ENCODE data around the gene GPATCH4.
A peak's percentile ranks its signal among the peaks of the same experiment; 100 is the strongest.
"Not testable (repeated sequence)": the region's sequence is repeated elsewhere in the genome, so short reads cannot be mapped to it uniquely, and the experiment has no call there.

GPATCH4 gene

DNA sequence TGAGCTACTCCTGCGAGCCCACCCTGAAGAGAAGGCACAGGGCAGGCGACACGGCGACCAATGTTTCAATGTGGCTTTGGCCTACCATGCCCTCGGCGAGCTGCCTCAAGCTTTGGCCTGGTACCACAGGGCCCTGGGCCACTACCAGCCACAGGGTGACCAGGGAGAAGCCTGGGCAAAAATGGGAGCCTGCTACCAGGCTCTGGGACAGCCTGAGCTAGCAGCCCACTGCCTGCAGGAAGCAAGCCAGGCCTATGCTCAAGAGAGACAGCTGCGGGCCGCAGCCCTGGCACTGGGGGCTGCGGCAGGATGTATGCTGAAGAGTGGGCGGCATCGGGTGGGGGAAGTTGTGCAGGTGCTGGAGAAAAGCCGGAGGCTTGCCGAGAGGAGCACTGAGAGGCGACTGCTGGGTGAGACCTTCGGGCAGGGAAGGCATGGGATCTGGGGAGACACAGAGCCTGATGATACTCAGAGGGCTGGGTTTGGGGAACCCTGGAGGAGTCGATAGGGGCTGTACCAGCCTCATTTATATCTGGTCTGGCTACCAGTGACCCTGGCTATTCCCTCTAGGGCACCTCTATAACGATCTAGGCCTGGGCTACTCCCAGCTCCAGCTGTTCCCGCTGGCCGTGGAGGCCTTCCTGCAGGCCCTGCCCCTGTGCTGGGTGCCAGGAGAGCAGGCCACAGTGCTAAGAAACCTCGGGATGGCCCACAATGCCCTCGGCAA is 19.5 kb downstream of the GPATCH4 start:
- FAIRE-seq (no peak), DNase-seq (ENCODE audit: low spot score) (no peak)

DNA sequence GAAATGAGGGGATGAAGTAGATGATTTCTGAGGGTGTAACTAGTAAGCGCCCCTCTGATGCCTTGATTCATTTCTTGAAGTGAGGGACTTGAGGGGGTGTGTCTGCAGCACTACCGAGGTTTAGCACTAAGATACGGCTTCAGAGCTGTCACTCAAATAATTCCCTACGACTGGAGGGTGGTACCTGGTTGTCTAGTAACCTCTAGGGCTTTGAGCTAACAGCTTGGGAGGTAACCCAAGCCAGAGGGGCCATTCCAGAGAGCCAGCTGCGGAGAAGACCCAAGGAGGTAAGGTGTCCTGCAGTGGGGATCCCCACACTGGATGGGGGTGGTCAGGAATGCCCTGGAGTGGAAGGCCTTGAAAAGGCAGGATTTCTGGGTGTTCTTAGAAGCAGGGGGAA is 21.8 kb downstream of the GPATCH4 start, which contains the start of gene TTC24:
TSS of gene TTC24 (plus strand) at position 252 of the 400 bp plus-strand sequence. CDS start 1,642 bp downstream, outside the sequence.
- no peak for DNase-seq (ENCODE audit: low spot score)
- no peak for FAIRE-seq

DNA sequence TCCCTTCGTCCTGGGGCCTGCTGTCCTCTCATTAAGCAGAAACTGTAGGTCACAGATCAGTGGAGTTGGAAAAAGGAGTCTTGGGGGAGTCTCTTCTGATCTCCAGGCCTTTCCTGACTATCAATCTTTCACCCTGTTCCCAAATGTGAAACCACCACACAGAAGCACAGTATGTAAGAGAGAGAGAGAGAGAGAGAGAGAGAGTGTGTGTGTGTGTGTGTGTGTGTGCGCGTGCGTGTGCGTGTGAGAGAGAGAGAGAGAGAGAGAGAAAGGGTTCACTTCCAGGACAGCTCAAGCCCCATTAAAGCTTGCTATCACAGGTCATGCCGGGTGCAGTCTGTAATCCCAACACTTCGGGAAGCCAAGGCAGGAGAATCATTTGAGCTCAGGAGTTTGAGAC is 23.2 kb downstream of the GPATCH4 start:
- no peak for DNase-seq (ENCODE audit: low spot score)
- no peak for FAIRE-seq

DNA sequence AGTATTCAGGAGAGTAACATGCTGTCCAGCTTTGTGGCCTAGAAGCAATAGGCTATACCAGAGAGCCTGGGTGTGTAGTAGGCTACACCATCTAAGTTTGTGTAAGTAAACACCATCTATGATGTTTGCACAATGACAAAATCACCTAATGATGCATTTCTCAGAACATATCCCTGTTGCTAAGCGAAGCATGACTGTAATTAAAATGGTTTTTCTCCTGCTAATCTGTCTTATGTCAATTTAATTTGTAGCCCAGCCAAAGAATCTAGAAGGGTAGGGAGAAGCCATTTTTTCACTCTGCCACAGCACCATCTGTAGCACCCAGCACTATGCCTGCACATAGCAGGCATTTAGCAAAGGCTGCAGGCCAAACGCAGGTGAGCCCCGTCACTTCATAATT is 23.7 kb downstream of the GPATCH4 start:
- FAIRE-seq (no peak), DNase-seq (ENCODE audit: low spot score) (no peak)

DNA sequence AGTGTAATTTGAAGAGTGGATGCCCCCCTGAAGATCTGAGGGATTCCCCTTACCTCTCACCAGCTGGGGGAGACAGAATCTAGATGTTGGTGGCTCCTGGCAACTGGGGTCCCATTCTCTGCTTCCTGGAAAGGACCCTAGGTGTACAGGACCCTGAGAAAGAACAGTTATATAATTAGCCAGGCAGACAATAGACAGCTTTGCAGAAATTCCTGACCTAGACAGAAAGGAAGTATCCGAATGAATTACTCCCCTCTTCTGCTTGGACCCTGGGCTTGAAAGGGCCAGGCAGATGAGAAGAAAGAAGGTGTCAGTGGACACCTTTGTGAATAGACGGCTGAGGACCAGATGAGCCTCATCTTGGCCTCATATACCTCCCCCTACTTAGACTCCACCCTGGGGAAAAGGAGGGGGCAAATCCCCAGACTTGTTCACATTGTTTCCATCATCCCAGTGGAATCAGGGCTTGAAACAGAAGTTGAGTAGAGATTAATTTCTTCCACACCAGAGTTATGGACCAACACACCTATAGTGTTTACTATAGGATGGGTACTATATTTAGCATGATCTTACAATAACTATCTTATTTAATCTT is 27.1 kb downstream of the GPATCH4 start:
- no peak for DNase-seq (ENCODE audit: low spot score)
- no peak for FAIRE-seq

DNA sequence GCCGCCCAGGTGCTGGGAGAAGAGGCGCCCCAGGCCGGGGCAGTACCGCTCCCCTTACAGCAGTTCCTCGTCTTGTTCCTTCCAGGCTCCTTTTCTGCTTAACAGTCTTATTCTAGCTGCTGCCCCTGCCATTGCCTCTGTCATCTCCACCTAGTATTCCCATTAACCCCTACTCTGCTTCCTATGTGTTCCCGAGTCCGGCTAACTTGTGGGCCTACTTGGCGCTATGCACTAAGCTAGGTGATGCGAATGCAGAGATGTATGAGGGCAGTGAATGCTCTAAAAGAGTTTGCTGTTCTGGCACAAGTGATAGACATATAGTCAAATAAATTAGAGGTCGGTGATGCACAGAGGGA is 28.6 kb downstream of the GPATCH4 start:
- no peak for FAIRE-seq

DNA sequence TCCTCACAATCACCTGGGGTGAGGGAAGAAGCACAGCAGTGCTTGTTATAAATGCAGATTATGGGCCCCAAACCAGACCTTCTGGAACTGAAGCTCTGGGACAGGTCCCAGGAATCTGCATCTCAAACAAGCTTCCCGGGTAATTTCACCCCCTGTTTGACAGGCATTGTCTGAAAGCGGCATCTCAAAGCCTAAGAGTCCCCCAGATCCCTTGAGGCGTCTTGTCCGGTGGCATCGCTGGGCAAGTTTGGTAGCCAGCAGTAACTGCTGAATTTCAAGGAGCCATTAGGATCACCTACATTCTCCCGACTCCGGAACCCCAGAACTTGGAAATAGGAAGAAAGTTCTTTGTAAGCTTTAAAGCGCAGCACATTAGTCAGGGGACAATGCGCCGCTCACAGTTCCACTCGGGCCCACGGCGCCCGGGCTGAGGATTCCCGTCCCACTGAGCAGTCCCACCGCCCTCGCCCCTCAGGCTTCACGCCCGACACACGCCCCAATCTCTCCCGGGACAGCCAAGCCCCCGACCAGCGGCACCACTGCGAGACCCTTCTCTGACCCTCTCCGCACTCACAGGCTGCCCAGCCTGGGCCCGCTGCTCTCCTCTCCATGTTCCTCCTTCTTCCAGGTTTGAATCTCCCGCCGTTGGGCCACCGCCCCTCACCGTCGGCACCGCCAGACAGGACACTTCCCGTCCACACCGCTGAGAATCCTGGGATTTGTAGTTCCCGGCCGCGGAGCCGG is 29.2 kb downstream of the GPATCH4 start, which contains the start of gene IQGAP3:
TSS of gene IQGAP3 (minus strand) at position 647 of the 744 bp plus-strand sequence. CDS start at position 611, 36 bp downstream.
- DNase-seq (ENCODE audit: low spot score) (peak; percentile 97), FAIRE-seq (no peak)

More for the DNA sequence above, 28.6 kb downstream of the GPATCH4 start:
- DNase-seq (ENCODE audit: low spot score) = no peak

DNA sequence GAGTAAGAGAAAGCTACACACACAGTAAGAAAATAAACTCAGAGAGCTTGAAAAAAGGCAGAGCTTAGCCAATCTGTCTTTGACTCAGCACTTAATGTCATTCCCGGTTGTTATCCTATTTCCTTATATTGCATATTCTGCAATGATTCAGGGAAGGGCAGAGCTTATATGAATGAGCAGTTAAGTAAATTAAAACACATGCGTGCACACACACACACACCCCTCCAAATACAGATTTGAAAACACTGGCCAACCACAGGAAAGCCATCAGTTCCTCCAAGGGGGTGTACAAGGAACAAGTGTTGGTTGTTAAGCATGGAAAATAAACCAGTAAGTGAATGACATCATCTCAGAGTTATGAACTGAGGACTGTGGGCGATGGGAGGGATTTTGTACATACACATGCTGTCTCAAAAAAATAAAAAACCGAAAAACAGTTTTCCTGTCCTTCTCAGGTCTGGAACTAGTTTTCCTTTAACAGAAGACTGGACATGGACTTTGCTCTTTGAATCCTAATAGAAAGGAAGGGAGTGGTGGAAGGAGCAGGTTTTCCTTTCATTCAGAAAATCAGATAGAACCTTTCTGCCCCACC is 29.9 kb downstream of the GPATCH4 start:
- DNase-seq (ENCODE audit: low spot score) = peak; percentile 72
- no peak for FAIRE-seq

DNA sequence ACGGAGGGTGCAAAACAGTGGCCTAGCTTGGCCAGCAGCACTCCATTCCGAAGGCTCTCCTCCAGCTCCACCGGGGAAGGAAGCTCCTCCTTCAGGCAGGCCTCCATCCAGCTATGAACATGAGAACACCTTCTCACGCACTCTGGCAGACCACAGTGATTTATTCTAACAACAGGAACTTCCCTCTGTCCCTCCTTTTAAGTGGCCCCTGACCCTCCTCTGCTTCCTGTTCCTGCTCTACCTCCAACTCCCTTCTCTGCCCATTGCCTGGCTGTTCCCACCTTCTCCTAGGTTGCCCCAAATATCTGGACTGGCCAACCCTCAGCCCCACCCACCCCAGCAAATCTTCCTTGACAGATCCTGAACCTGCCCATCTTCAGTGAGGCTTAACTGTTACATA is 34.8 kb downstream of the GPATCH4 start:
- FAIRE-seq (no peak), DNase-seq (ENCODE audit: low spot score) (no peak)

DNA sequence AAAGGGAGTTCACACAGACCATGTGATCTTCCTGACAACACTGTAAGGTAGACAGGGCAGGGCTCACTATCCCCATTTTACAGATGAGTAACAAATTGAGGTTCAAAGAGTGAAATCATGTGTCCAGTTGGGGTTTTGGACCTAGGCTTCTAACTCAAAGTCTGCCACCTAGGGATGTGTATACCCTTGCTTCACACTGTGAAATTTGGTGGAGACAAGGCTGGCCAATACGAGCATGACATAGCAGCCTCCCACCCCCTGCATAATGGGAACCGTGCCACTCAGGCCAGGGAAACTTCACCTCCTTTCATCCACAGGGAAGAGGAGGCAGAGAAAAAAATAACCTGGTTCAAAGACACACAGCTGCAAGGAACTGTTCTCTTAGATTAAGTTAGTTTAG is 35.8 kb downstream of the GPATCH4 start:
- DNase-seq (ENCODE audit: low spot score) (no peak), FAIRE-seq (no peak)

DNA sequence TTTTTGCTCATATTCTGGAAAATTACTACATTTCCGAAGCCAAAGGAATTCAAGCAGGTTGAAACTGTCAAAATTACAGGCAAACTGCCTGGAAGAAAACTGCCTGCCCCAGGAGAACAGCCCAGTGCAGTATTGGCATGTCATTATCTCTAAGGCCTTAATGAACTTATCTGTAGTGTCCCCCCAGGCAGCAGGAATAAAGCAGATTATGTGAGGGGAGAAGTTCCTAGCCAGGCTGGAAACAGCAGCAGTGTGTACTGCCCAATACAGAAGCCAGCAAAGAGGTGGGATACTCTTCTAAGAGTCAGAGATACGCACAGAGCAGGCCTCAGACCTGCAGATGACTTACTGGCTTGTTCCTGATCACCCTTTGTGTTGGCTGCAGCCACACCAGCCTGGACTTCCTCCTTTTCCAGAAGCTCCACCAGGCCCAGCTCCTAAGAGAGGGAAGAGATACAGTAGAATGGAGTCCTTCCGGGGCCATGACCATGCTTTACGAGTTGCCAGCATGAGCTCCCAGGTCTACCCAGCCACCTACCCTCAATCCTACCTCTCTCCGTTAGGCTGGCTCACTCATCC is 40.6 kb downstream of the GPATCH4 start:
- DNase-seq (ENCODE audit: low spot score) = no peak
- FAIRE-seq = no peak

DNA sequence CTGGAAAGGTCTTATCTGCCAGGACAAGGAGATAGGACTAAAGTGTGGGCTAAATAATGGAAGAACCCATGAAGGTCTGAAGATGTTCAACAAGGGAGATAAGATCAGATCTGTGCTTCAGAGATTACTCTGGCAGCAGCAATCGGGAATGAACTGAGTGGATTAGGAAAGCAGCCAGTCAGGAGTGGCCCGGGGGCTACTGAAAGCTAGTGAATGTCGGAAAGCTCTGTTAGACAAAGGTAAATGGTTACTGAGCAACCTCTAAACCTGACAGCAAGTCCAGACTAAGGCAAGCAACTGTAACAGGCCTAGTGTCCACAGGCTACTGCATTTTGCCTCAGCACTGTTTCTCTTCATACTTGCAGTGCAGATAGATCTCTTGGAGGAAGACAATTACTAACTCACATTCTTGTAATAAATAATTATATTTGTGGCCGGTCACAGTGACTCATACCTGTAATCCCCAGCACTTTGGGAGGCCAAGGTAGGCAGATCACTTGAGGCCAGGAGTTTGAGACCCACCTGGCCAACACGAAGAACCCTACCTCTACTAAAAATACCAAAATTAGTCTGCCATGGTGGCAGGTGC is 41.4 kb downstream of the GPATCH4 start:
- no peak for DNase-seq (ENCODE audit: low spot score)
- no peak for FAIRE-seq

DNA sequence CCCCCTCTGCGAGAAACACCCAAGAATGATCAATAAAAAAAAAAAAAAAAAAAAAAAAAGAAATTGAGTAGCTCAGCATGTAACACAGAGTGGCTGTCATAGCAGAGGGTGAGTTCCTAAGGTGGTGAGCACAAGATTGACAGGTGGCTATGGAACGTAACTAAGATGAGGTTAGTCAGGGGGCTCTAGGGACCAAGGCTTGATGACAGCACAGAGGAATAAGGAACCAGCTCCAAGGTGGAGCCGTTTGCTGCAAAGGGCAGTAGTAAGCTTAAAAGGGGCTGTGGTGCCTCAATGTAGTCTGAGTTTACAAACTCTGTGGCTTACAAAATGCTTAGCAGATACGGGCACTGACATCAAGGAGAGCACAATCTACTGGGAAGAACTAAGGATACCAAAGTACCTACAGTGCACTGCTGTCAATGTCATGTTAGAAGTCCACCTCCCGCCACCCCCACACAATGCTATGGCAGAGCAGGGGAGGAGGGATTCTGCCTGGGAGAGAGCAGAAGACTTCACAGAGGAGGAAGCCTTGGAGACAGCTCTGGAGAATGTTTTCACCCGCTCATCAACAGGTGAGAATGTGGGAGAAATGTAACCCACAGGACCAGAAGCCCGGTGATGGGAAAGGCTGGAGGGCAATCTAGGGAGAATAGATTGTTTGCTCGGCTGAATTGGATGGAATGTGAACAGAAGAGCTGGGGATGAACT is 42.0 kb downstream of the GPATCH4 start:
- no peak for DNase-seq (ENCODE audit: low spot score)
- no peak for FAIRE-seq

DNA sequence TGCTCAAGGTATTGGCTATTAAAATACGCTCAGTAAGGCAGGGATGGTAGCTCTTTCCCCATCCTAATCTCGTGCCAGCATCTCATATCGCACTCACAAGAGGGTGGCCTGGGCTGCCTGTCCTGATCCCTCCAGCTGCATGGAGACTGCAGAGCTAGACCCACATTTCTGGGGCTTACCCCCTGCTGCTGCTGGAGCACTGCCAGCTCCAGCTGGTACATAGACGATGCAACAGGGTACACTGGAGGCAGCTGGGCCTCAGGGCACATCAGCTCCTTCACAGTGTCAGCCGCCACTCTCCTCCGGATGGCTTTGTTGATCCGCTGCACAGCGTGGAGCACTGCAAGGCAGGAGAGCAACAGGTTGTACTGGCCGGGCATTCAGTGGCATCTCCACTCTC is 44.9 kb downstream of the GPATCH4 start:
- DNase-seq (ENCODE audit: low spot score) (no peak), FAIRE-seq (no peak)

DNA sequence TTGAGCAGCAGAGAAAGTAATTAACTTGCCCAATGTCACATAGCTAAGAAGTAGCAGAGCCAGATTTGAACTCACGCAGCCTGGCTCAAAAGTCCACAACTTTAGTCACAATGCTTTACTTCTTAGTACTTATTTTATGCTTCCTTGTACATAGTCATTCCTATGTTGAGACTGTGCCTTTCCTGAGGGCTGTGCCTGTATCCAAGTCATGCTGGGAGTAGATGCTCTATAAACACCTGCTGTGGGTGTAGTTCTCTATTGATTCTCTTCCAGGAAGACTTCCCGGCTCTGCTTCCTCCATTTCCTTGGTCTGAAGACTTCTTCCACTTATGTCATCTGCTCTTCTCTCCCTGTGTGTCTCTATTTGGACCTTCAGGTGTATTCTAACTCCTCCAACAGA is 45.6 kb downstream of the GPATCH4 start:
- DNase-seq (ENCODE audit: low spot score) = no peak
- no peak for FAIRE-seq

DNA sequence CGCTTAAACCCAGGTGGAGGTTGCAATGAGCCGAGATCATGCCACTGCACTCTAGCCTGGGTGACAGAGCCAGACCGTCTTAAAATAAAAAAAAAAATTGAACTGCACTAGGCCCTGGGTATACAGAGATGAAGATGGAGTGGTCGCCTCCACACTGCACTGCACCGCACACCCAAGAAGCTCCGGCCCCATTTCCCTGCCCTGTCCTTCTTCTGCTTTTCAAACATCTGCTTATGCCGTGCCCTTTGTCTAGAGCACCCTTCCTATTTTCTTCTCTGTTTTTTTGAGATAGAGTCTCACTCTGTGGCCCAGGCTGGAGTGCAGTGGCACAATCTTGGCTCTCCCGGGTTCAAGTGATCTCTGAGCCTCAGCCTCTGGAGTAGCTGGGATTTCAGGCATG is 46.3 kb downstream of the GPATCH4 start:
- FAIRE-seq = no peak
- DNase-seq (ENCODE audit: low spot score) = no peak

DNA sequence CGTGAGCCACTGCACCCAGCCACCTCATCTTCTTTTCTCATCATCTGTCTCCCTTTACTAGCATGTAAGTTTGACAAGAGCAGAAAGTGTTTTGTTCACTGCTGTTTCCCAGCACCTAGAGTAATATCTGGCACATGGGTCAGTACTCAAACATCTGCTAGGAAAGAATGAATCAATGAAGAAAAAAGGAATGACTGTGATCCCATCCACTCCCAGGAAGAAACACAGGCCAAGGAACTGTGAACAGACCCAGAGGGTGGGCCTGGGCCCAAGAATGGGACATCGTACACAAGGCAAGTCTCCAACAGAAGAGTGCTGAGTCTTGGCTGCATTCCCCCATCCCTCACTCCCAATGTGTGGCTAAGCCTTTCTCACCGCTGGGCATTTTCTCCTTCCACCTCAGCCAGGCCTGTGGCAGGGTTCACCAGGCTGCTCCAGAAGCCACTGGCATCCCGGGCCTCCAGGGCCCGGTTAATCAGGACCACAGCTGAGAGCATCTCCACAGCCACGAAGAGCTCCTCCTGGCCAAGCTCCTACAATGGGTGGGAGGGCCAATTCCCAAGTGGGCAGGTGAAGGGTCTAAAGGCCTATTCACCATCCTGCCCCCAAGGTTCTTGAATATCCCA is 47.3 kb downstream of the GPATCH4 start:
- FAIRE-seq = no peak
- DNase-seq (ENCODE audit: low spot score) = no peak

DNA sequence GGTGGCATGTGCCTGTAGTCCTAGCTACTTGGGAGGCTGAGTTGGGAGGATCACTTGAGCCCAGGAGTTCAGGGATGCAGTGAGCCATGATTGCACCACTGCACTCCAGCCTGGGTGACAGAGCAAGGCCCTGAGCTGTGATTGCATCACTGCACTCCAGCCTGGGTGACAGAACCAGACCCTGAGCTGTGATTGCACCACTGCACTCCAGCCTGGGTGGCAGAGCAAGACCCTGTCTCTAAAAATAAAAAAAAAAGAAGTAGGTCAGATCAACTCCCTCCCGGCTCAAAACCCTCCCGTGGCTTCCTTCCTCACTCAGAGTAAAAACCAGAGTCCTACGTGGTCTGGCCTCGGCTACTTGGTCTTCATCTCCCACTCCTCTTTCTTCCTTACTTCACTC is 48.3 kb downstream of the GPATCH4 start:
- FAIRE-seq; DNase-seq (ENCODE audit: low spot score): not testable (repeated sequence)

DNA sequence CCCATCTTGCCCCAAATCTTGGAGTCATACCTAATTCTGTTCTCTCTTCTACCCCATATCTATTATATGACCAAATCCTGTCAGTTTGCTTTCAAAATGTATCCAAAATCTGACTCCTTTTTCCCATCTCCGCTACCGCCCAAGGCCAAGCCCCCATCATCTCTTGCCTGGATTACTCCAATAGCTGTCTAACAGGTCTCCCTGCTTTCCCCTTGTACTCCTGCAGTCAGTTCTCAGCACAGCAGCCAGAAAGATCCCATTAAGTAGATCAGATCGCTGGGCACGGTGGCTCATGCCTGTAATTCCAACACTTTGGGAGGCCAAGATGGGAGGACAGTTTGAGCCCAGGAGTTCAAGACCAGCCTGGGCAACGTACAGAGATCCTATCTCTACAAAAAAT is 48.8 kb downstream of the GPATCH4 start:
- FAIRE-seq (no peak), DNase-seq (ENCODE audit: low spot score) (no peak)

DNA sequence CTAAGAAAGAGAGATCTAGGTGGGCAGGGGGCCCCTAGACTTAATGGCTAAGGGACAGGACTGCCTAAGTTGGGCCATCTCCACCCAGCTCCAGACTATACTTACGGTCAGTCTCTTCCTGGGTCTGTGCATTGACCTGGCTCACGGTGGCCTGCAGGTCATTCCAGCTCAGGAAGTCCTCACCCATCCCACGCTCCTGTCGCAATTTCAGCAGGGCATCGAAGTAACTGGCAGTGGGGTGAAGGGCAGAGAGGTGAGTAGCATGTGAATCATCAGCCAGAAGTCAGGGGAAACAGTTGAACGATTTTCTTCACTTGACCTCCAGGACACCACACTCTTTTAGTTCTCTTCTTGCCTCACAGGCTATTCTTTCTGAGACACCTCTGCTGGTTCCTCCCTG is 49.4 kb downstream of the GPATCH4 start:
- no peak for DNase-seq (ENCODE audit: low spot score)
- no peak for FAIRE-seq

Measured in urothelium cell line (cell line).